ENCODE results near the gene MATN3.

DNA sequence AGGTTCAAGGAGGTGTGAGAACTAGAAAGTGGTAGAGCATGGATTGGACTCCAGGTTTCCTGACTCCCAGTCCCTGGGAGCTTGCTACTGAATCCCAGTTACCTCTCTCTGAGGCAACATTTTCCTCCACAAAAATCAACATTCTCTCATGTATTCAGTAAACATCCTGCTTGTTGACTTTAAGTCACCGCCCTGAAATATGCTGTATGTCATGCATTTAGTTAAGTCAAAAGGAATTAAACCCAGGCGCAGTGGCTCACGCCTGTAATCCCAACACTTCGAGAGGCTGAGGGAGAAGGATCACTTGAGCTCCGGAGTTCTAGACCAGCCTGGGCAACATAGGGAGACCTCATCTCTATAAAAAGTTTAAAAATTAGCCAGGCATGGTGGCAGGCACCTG, 3.8 kb downstream of the MATN3 start:
- TF ChIP-seq POLR2A (IDR thresholded peaks at IDR 0.05): no peak
- TF ChIP-seq, protein P1, sequence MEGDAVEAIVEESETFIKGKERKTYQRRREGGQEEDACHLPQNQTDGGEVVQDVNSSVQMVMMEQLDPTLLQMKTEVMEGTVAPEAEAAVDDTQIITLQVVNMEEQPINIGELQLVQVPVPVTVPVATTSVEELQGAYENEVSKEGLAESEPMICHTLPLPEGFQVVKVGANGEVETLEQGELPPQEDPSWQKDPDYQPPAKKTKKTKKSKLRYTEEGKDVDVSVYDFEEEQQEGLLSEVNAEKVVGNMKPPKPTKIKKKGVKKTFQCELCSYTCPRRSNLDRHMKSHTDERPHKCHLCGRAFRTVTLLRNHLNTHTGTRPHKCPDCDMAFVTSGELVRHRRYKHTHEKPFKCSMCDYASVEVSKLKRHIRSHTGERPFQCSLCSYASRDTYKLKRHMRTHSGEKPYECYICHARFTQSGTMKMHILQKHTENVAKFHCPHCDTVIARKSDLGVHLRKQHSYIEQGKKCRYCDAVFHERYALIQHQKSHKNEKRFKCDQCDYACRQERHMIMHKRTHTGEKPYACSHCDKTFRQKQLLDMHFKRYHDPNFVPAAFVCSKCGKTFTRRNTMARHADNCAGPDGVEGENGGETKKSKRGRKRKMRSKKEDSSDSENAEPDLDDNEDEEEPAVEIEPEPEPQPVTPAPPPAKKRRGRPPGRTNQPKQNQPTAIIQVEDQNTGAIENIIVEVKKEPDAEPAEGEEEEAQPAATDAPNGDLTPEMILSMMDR (IDR thresholded peaks at IDR 0.05): no peak
- no peak for TF ChIP-seq EP300 (IDR thresholded peaks at IDR 0.05)
- no peak for TF ChIP-seq POLR2AphosphoS5 (IDR thresholded peaks at IDR 0.05)
